IMR-90 (cell line): ENCODE data around the gene MB21D2. TPM values are rescaled to one million over a fixed set of nuclear protein-coding genes. Genes with fewer than 3 reads are reported as not detected.

Experiments used
- ATAC-seq: fragments of 200-7000 bp; cut with Tn5 transposase; 2 replicates; pipeline ENCODE4 v1.9.1; 2020; ENCODE audit warnings: low read depth, mild to moderate bottlenecking, moderate library complexity
- BruUV-seq: library from RNA; stranded (reverse); fragments of 400-500 nt; replicated peaks from 2 replicates; lab custom pipeline; 2021; lab: Mats Ljungman, UMichigan
- CTCF ChIA-PET: fragments of 300-600 bp; formaldehyde crosslinking; extraction: SDS; loops from one replicate; lab custom pipeline; 2021; ENCODE audit warnings: antibody characterized with exemption; lab: Yijun Ruan, JAX
- POLR2A ChIA-PET: fragments of 300-600 bp; sonication (Branson Sonifier 250); formaldehyde crosslinking; loops from one replicate; lab custom pipeline; 2022; ENCODE audit warnings: antibody characterized with exemption; ENCODE audit not compliant: unreplicated experiment; lab: Charles Lee
- DNase-seq: peaks from one replicate; pipeline ENCODE4 v3.0.0; 2013
- H2AFZ ChIP-seq: replicated peaks from 2 replicates; pipeline ENCODE3; 2013; ENCODE audit warnings: low read length, mild to moderate bottlenecking; ENCODE audit not compliant: poor library complexity
- H2AK5ac ChIP-seq: 2 replicates; pipeline ENCODE4 v1.6.1; 2013; ENCODE audit warnings: low read depth, low read length, inconsistent platforms
- H2AK9ac ChIP-seq: replicated peaks from 2 replicates; pipeline ENCODE3; 2013; ENCODE audit warnings: mild to moderate bottlenecking, low read depth, low read length, moderate library complexity; ENCODE audit not compliant: poor library complexity
- H2BK120ac ChIP-seq: 2 replicates; pipeline ENCODE4 v1.6.1; 2013; ENCODE audit warnings: low read depth, low read length, inconsistent platforms
- H2BK15ac ChIP-seq: 3 replicates; pipeline ENCODE4 v1.6.1; 2013; ENCODE audit warnings: low read depth, low read length, inconsistent platforms
- H2BK20ac ChIP-seq: 2 replicates; pipeline ENCODE4 v1.6.1; 2013; ENCODE audit warnings: low read depth, mild to moderate bottlenecking, inconsistent platforms, low read length, moderate library complexity
- H2BK5ac ChIP-seq: 2 replicates; pipeline ENCODE4 v1.6.1; 2013; ENCODE audit warnings: mild to moderate bottlenecking, low read depth, low read length, inconsistent platforms; ENCODE audit not compliant: poor library complexity, severe bottlenecking
- H3K14ac ChIP-seq: replicated peaks from 2 replicates; pipeline ENCODE4 v1.6.1; 2013; ENCODE audit warnings: low read depth, low read length, inconsistent platforms
- H3K18ac ChIP-seq: 2 replicates; pipeline ENCODE4 v1.6.1; 2013; ENCODE audit warnings: low read depth, low read length, control low read depth
- H3K23ac ChIP-seq: 2 replicates; pipeline ENCODE4 v1.6.1; 2013; ENCODE audit warnings: low read depth, low read length, inconsistent platforms
- H3K27ac ChIP-seq: 2 replicates; pipeline ENCODE4 v1.5.1; 2013; ENCODE audit warnings: mild to moderate bottlenecking, control low read depth, low read length; ENCODE audit not compliant: insufficient read depth
- H3K27me3 ChIP-seq: 2 replicates; pipeline ENCODE4 v1.6.1; 2013; ENCODE audit warnings: low read length; ENCODE audit not compliant: control insufficient read depth, insufficient read depth
- H3K36me3 ChIP-seq: 2 replicates; pipeline ENCODE4 v1.6.1; 2013; ENCODE audit warnings: low read length, mixed read lengths; ENCODE audit not compliant: control insufficient read depth, insufficient read depth
- H3K4ac ChIP-seq: 2 replicates; pipeline ENCODE4 v1.6.1; 2013; ENCODE audit warnings: low read depth, low read length, inconsistent platforms
- H3K4me1 ChIP-seq: 2 replicates; pipeline ENCODE4 v1.6.1; 2013; ENCODE audit warnings: low read length, mixed read lengths; ENCODE audit not compliant: control insufficient read depth, insufficient read depth
- H3K4me2 ChIP-seq: 2 replicates; pipeline ENCODE4 v1.6.1; 2013; ENCODE audit warnings: low read depth, mild to moderate bottlenecking, control low read depth, low read length, moderate library complexity
- H3K4me3 ChIP-seq: 2 replicates; pipeline ENCODE4 v1.5.1; 2013; ENCODE audit warnings: low read depth, mild to moderate bottlenecking, control low read depth, low read length, moderate library complexity; ENCODE audit not compliant: insufficient read depth
- H3K56ac ChIP-seq: 2 replicates; pipeline ENCODE4 v1.6.1; 2013; ENCODE audit warnings: low read length, inconsistent platforms; ENCODE audit not compliant: insufficient read depth; ENCODE audit errors: extremely low read depth
- H3K79me1 ChIP-seq, 2 experiments: 2 replicates each; pipeline ENCODE4 v1.6.1; 2013; ENCODE audit warnings: low read length in 2 of 2, inconsistent platforms in 1 of 2, low read depth in 1 of 2
- H3K9ac ChIP-seq: 2 replicates; pipeline ENCODE4 v1.6.1; 2013; ENCODE audit warnings: low read depth, low read length, control low read depth
- H3K9me1 ChIP-seq: 2 replicates; pipeline ENCODE4 v1.6.1; 2013; ENCODE audit warnings: low read length, inconsistent platforms; ENCODE audit not compliant: insufficient read depth
- H3K9me3 ChIP-seq: 2 replicates; pipeline ENCODE4 v1.6.1; 2013; ENCODE audit warnings: low read length; ENCODE audit not compliant: control insufficient read depth, insufficient read depth
- H4K20me1 ChIP-seq: 2 replicates; pipeline ENCODE4 v1.6.1; 2013; ENCODE audit warnings: low read length, inconsistent platforms; ENCODE audit not compliant: insufficient read depth
- H4K5ac ChIP-seq: 2 replicates; pipeline ENCODE4 v1.6.1; 2013; ENCODE audit warnings: mild to moderate bottlenecking, low read depth, low read length, control low read depth
- H4K8ac ChIP-seq, 2 experiments: 2 replicates each; pipeline ENCODE4 v1.6.1; 2013; ENCODE audit warnings: low read depth in 2 of 2, low read length in 2 of 2, control low read depth in 1 of 2, inconsistent platforms in 1 of 2
- H4K91ac ChIP-seq: 2 replicates; pipeline ENCODE4 v1.6.1; 2013; ENCODE audit warnings: low read depth, low read length, inconsistent platforms; ENCODE audit not compliant: insufficient read depth
- BHLHE40 ChIP-seq: fragments of 150-350 bp; IDR thresholded peaks from 2 replicates; pipeline ENCODE4 v1.6.1; 2016; ENCODE audit warnings: mild to moderate bottlenecking, low read depth, low read length
- CHD1 ChIP-seq: IDR thresholded peaks from 2 replicates; pipeline ENCODE4 v1.6.1; 2012; ENCODE audit warnings: low read depth, low read length, improper control_type of control experiment
- MXI1 ChIP-seq: IDR thresholded peaks from 2 replicates; pipeline ENCODE4 v1.6.1; 2012; ENCODE audit warnings: low read depth, mild to moderate bottlenecking, low read length, moderate library complexity, borderline replicate concordance
- RAD21 ChIP-seq: IDR thresholded peaks from 2 replicates; pipeline ENCODE4 v1.6.1; 2012; ENCODE audit warnings: low read length, improper control_type of control experiment
- RCOR1 ChIP-seq: IDR thresholded peaks from 2 replicates; pipeline ENCODE4 v1.6.1; 2012; ENCODE audit warnings: mild to moderate bottlenecking, low read length, improper control_type of control experiment; ENCODE audit not compliant: insufficient replicate concordance
- RFX5 ChIP-seq: IDR thresholded peaks from 2 replicates; pipeline ENCODE4 v1.8.0; 2012; ENCODE audit warnings: low read depth, mild to moderate bottlenecking, low read length, moderate library complexity
- SMC3 ChIP-seq: fragments of 150-350 bp; IDR thresholded peaks from 2 replicates; pipeline ENCODE4 v1.6.1; 2016; ENCODE audit warnings: low read depth, mild to moderate bottlenecking, antibody characterized with exemption, low read length, moderate library complexity
- WGBS, 2 experiments: methylation state at CpG; one replicate each; pipeline versions ENCODE4 v1.1.5 to v1.1.7; 2013; ENCODE audit warnings: missing lambda C conversion rate in 2 of 2; ENCODE audit not compliant: insufficient read length in 1 of 2; ENCODE audit errors: extremely low coverage in 2 of 2; 5-methylcytosine and 5-hydroxymethylcytosine counted together
- dilution Hi-C: fragments of 300-500 bp; cut with HindIII; formaldehyde crosslinking; loops from one replicate; pipeline ENCODE4 v1.14.3; 2018; ENCODE audit warnings: low sequenced_read_pairs; ENCODE audit not compliant: unreplicated experiment
- in situ Hi-C: fragments of 300-500 bp; cut with MboI; formaldehyde crosslinking; loops from 3 replicates; pipeline ENCODE4 v1.14.3; 2019; ENCODE audit warnings: low sequenced_read_pairs, inconsistent platforms, mixed read lengths
- intact Hi-C: fragments of 100-400 bp; cut with micrococcal nuclease; formaldehyde crosslinking; loops from 2 replicates; pipeline ENCODE4 v1.10.0; 2022
- polyA plus RNA-seq, 3 experiments: library from polyadenylated mRNA; depleted of rRNA; stranded (reverse); fragments of >200 nt; gene quantifications; 2 replicates each; pipeline ENCODE4 v1.2.3, GENCODE V29; 2012; ENCODE audit warnings: low replicate concordance in 1 of 3
- total RNA-seq: library from RNA; depleted of rRNA; stranded (reverse); fragments of >200 nt; gene quantifications from 2 replicates; pipeline ENCODE4 v1.2.3, GENCODE V29; 2012

MB21D2 gene
- total and polyA plus RNA-seq, 2 of the 4 experiments (the other 2 are of a cell fraction) = 13.6 to 44.8 TPM

DNA sequence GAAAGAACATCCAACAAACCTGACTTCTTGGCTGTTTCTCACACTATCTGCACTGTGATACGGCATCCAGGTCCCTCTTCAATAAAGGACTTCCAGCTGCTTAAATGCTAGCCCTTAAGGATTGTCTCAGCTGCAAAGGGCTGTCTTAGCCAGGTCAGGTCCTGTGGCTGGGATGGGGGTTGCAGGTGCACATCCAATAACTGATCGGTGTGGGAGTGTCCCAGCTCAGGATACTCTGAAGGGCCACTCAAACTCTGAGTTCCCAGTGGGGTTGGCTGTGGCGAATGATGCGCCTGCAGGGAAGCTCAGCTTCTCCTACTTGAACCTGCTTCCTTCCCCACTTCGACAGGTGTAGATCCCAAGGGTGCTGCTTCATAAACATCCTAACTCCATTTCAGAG lies 115.7 kb downstream of the MB21D2 start:
- no peak for DNase-seq
- Histone ChIP-seq H4K91ac (no peak overlapping the region), H3K27me3 (no peaks in the 10 kb centered on the region), H3K36me3 (peaks cover 10% of the 10 kb centered on the region), H2BK120ac (no peak overlapping the region), H3K9me1 (peaks cover 7% of the 10 kb centered on the region; the same call in 1 of the 2 replicates), H2BK20ac (no peak overlapping the region), H4K8ac (no peak overlapping the region), H3K56ac (no peak overlapping the region), H2BK15ac (no peak overlapping the region), H3K4me3 (no peak overlapping the region), H2AK9ac (no peak overlapping the region), H3K4ac (no peak overlapping the region), H3K27ac (no peak overlapping the region), H2BK5ac (no peak overlapping the region), H4K20me1 (peaks cover 9% of the 10 kb centered on the region; the same call in 1 of the 2 replicates), H3K18ac (no peak overlapping the region), H3K4me2 (no peak overlapping the region), H3K23ac (no peak overlapping the region; the same call in 1 of the 2 replicates), H3K79me1 (peaks cover 34 to 36% of the 10 kb centered on the region in 2 experiments), H3K4me1 (no peaks in the 10 kb centered on the region), H3K14ac (no peak overlapping the region), H2AFZ (no peak overlapping the region), H3K9me3 (no peaks in the 10 kb centered on the region), H4K5ac (no peak overlapping the region), H2AK5ac (no peak overlapping the region), H3K9ac (no peak overlapping the region)
- POLR2A ChIA-PET = no interaction called here
- dilution Hi-C loops = no loop called here
- intact Hi-C loops = no loop called here
- no peak for ATAC-seq
- CTCF ChIA-PET = interaction anchor here (2.0 kb wide), 1 partner anchor 239 kb away, joined by 6 read pairs; no protein-coding TSS in a partner anchor
- no peak for TF ChIP-seq MXI1
- TF ChIP-seq CHD1 = no peak
- no peak for TF ChIP-seq RCOR1
- no peak for TF ChIP-seq SMC3
- TF ChIP-seq RAD21 = no peak
- no peak for TF ChIP-seq BHLHE40
- no peak for TF ChIP-seq RFX5
- no CpG with 5 or more reads among the region's 5 CpGs for WGBS, 2 experiments
- in situ Hi-C loops = loop anchor here (5.0 kb wide), 1 partner anchor 235 kb away; no protein-coding TSS in a partner anchor
- no TSS peak for BruUV-seq
